Neural cell (in vitro differentiated cells): ENCODE results near the gene KIN. TPM values are rescaled to one million over a fixed set of nuclear protein-coding genes. Genes with fewer than 3 reads are reported as not detected.
A peak's percentile ranks its signal among the peaks of the same experiment; 100 is the strongest.
"Not testable (repeated sequence)": the region's sequence is repeated elsewhere in the genome, so short reads cannot be mapped to it uniquely, and the experiment has no call there.

ENCODE experiments used
- H2AFZ ChIP-seq: fragments of 200-600, 300-800 bp; sonication (generic), shearing (Covaris generic); 2 replicates; pipeline ENCODE4 v1.6.0; 2014; ENCODE audit warnings: low read depth, mild to moderate bottlenecking, antibody characterized with exemption, low read length, moderate library complexity
- H3F3A ChIP-seq: fragments of 200-600 bp; shearing (Covaris generic); 2 replicates; pipeline ENCODE4 v1.6.1; 2016; ENCODE audit warnings: mild to moderate bottlenecking, moderate library complexity, mixed read lengths, antibody characterized with exemption, low read length; ENCODE audit not compliant: insufficient read depth, poor library complexity, severe bottlenecking
- H3K27ac ChIP-seq: fragments of 200-600, 300-800 bp; sonication (generic), shearing (Covaris generic); 2 replicates; pipeline ENCODE4 v1.5.1; 2014; ENCODE audit warnings: mild to moderate bottlenecking, low read length, moderate library complexity
- H3K27me3 ChIP-seq: fragments of 300-800, 200-600 bp; sonication (generic), shearing (Covaris generic); 2 replicates; pipeline ENCODE4 v1.6.0; 2014; ENCODE audit warnings: mild to moderate bottlenecking, low read depth, low read length, moderate library complexity; ENCODE audit not compliant: insufficient read depth
- H3K36me3 ChIP-seq: fragments of 300-800, 200-600 bp; sonication (generic), shearing (Covaris generic); 2 replicates; pipeline ENCODE4 v1.5.1; 2014; ENCODE audit warnings: mild to moderate bottlenecking, antibody characterized with exemption, low read length, moderate library complexity; ENCODE audit not compliant: insufficient read depth
- H3K4me2 ChIP-seq: fragments of 300-800, 200-600 bp; sonication (generic), shearing (Covaris generic); 2 replicates; pipeline ENCODE4 v1.6.0; 2014; ENCODE audit warnings: mild to moderate bottlenecking, low read length
- H3K4me3 ChIP-seq: fragments of 300-800, 200-600 bp; sonication (generic), shearing (Covaris generic); 2 replicates; pipeline ENCODE4 v1.5.1; 2014; ENCODE audit warnings: mild to moderate bottlenecking, low read length, moderate library complexity
- H3K79me2 ChIP-seq: fragments of 200-600 bp; shearing (Covaris generic); replicated peaks from 2 replicates; pipeline ENCODE4 v1.6.0; 2014; ENCODE audit warnings: mild to moderate bottlenecking, low read length, moderate library complexity; ENCODE audit not compliant: insufficient read depth
- H3K9ac ChIP-seq: fragments of 300-800, 200-600 bp; sonication (generic), shearing (Covaris generic); 2 replicates; pipeline ENCODE4 v1.6.1; 2016; ENCODE audit warnings: mild to moderate bottlenecking, low read length, mixed read lengths
- H3K9me2 ChIP-seq: fragments of 200-600 bp; shearing (Covaris generic); 2 replicates; pipeline ENCODE4 v1.6.1; 2016; ENCODE audit warnings: mild to moderate bottlenecking, low read length, mixed read lengths; ENCODE audit not compliant: insufficient read depth
- H3K9me3 ChIP-seq: fragments of 200-600, 300-800 bp; sonication (generic), shearing (Covaris generic); 2 replicates; pipeline ENCODE4 v1.6.1; 2016; ENCODE audit warnings: mild to moderate bottlenecking, mixed run types, low read length, moderate library complexity, mixed read lengths
- H4K20me1 ChIP-seq: fragments of 200-600 bp; shearing (Covaris generic); 2 replicates; pipeline ENCODE4 v1.6.1; 2016; ENCODE audit warnings: mild to moderate bottlenecking, mixed run types; ENCODE audit not compliant: insufficient read depth
- CTCF ChIP-seq: fragments of 450-650 bp; IDR thresholded peaks from 2 replicates; pipeline ENCODE4 v1.5.1; 2014; ENCODE audit warnings: antibody characterized with exemption, mild to moderate bottlenecking, moderate library complexity; ENCODE audit not compliant: poor library complexity, severe bottlenecking
- EP300 ChIP-seq: fragments of 450-650 bp; conservative IDR thresholded peaks from 2 replicates; pipeline ENCODE4 v1.6.1; 2014; ENCODE audit warnings: antibody characterized with exemption, mild to moderate bottlenecking, moderate library complexity; ENCODE audit not compliant: poor library complexity, severe bottlenecking
- EZH2 ChIP-seq: fragments of 200-600, 300-800 bp; shearing (Covaris generic), sonication (generic); IDR thresholded peaks from 2 replicates; pipeline ENCODE4 v1.6.1; 2014; ENCODE audit warnings: antibody characterized with exemption, low read length, borderline replicate concordance, mild to moderate bottlenecking; ENCODE audit not compliant: insufficient read depth, poor library complexity, severe bottlenecking
- MXI1 ChIP-seq: fragments of 450-650 bp; conservative IDR thresholded peaks from 2 replicates; pipeline ENCODE4 v1.6.1; 2014; ENCODE audit warnings: antibody characterized with exemption, mild to moderate bottlenecking; ENCODE audit not compliant: poor library complexity, severe bottlenecking
- POLR2AphosphoS5 ChIP-seq: IDR thresholded peaks from 2 replicates; pipeline ENCODE4 v1.6.1; 2012
- RAD21 ChIP-seq: fragments of 450-650 bp; conservative IDR thresholded peaks from 2 replicates; pipeline ENCODE4 v1.6.1; 2014; ENCODE audit warnings: antibody characterized with exemption, mild to moderate bottlenecking, moderate library complexity
- REST ChIP-seq: IDR thresholded peaks from 2 replicates; pipeline ENCODE4 v1.6.1; 2012; ENCODE audit warnings: borderline replicate concordance
- SMC3 ChIP-seq: fragments of 450-650 bp; conservative IDR thresholded peaks from 2 replicates; pipeline ENCODE4 v1.6.1; 2014; ENCODE audit warnings: antibody characterized with exemption, mild to moderate bottlenecking, moderate library complexity; ENCODE audit not compliant: poor library complexity
- TAF1 ChIP-seq: IDR thresholded peaks from 2 replicates; pipeline ENCODE4 v1.6.1; 2012; ENCODE audit warnings: low read depth
- polyA plus RNA-seq: library from polyadenylated mRNA; depleted of rRNA; stranded (reverse); fragments of >200 nt; gene quantifications from 2 replicates; pipeline ENCODE4 v1.2.3, GENCODE V29; 2014

KIN gene
- polyA plus RNA-seq, 1 donor from 2014 or later: 24.4 TPM

- H3K36me3 ChIP-seq: no peaks in the 10 kb centered on the region
- H3K4me2 ChIP-seq: peak overlapping the region; percentile 76
- no peak for TF ChIP-seq TAF1
- TF ChIP-seq EP300: no peak
- TF ChIP-seq POLR2AphosphoS5: no peak
- TF ChIP-seq EZH2: no peak
- TF ChIP-seq CTCF: no peak
- no peak for TF ChIP-seq MXI1
- no peak for TF ChIP-seq SMC3
- TF ChIP-seq RAD21: no peak
- no peak for TF ChIP-seq REST
- H4K20me1 ChIP-seq: no peaks in the 10 kb centered on the region
- H2AFZ ChIP-seq: peak overlapping the region; percentile 63
- H3K4me3 ChIP-seq: peak overlapping the region; percentile 89
- peak overlapping the region; percentile 54 for H3K27ac ChIP-seq
- H3K9me3 ChIP-seq: no peaks in the 10 kb centered on the region
- no peaks in the 10 kb centered on the region for H3F3A ChIP-seq
- no peaks in the 10 kb centered on the region for H3K9me2 ChIP-seq
- H3K27me3 ChIP-seq: no peaks in the 10 kb centered on the region
- peaks cover 90% of the 10 kb centered on the region for H3K79me2 ChIP-seq
- peak overlapping the region; percentile 94 for H3K9ac ChIP-seq
Observed at GRCh38 chr10:7787150-7787856, 490 bp downstream of the KIN start.

- H3K27ac ChIP-seq: no peak overlapping the region
- TF ChIP-seq CTCF (no peak), MXI1 (no peak), EP300 (no peak), POLR2AphosphoS5 (no peak)
- H3F3A ChIP-seq: no peaks in the 10 kb centered on the region
- H3K36me3 ChIP-seq: no peaks in the 10 kb centered on the region
- peak overlapping the region; percentile 94 for H3K9ac ChIP-seq
- H2AFZ ChIP-seq: no peak overlapping the region
- H3K79me2 ChIP-seq: peaks cover 81% of the 10 kb centered on the region
- no peaks in the 10 kb centered on the region for H4K20me1 ChIP-seq
- H3K4me2 ChIP-seq: peak overlapping the region; percentile 76
- H3K4me3 ChIP-seq: peak overlapping the region; percentile 89
- no peaks in the 10 kb centered on the region for H3K9me3 ChIP-seq
- H3K9me2 ChIP-seq: no peaks in the 10 kb centered on the region
- no peaks in the 10 kb centered on the region for H3K27me3 ChIP-seq
Observed at GRCh38 chr10:7786430-7786829, 1.4 kb downstream of the KIN start.

- not testable (repeated sequence) for H3K4me3 ChIP-seq, H3K36me3 ChIP-seq, H3K27ac ChIP-seq, H3K27me3 ChIP-seq, H3K9me3 ChIP-seq, H3K9ac ChIP-seq, H4K20me1 ChIP-seq, H2AFZ ChIP-seq, H3K4me2 ChIP-seq, H3K9me2 ChIP-seq, H3F3A ChIP-seq
- H3K79me2 ChIP-seq: peaks cover 44% of the 10 kb centered on the region
Observed at GRCh38 chr10:7782194-7782593, 5.6 kb downstream of the KIN start.
